Left kidney (tissue), 2 donors: ENCODE data around the gene PRKN. TPM values are rescaled to one million over a fixed set of nuclear protein-coding genes. Genes with fewer than 3 reads are reported as not detected.

ENCODE experiments used
- DNase-seq: peaks from one replicate; pipeline ENCODE4 v3.0.0-alpha.2; 2013
- polyA plus RNA-seq: library from polyadenylated mRNA; unstranded; fragments of 120-200 nt; gene quantifications from one replicate; pipeline ENCODE4 v1.2.1, GENCODE V29; 2013; ENCODE audit not compliant: insufficient read length

Gene PRKN
- polyA plus RNA-seq, 1 donor: 7.7 TPM

- no peak for DNase-seq
Measured at GRCh38 chr6:162119341-162119740, 608.2 kb downstream of the PRKN start.

- DNase-seq: no peak
Measured at GRCh38 chr6:162118706-162119105, 608.9 kb downstream of the PRKN start.

- no peak for DNase-seq
Measured at GRCh38 chr6:162116902-162117525, 610.6 kb downstream of the PRKN start.

DNA sequence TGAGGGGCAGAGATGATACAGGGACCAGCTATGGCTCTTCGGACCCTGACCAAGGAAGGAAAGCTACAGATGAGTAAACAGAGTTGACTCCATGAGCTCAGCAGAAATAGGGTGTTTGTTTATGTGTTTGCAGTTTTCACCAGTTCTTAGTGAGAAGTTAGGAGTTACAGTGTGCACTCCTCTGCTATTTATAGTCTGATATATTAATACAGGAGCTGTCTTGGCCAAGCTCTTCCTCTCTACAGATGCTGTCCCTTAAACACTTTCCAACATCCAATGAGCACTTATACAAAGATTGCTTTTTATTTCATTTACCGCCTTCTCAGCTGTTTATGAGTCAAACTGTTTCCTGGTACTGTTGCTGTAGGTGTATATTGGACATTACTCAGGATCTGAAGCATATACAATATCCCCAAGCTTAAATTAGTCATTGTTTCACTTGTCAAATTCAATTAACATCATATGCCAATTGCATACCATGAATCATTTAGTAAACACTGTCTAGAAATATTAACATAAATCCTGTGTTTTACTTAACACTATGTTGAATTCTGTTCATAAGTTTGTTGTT lies 618.0 kb downstream of the PRKN start:
- DNase-seq: no peak

- no peak for DNase-seq
Measured at GRCh38 chr6:162108041-162108440, 619.5 kb downstream of the PRKN start.

GRCh38 chr6:162100096-162100495 lies 627.5 kb downstream of the PRKN start:
- no peak for DNase-seq

GRCh38 chr6:162099685-162100084 lies 627.9 kb downstream of the PRKN start:
- no peak for DNase-seq

DNA sequence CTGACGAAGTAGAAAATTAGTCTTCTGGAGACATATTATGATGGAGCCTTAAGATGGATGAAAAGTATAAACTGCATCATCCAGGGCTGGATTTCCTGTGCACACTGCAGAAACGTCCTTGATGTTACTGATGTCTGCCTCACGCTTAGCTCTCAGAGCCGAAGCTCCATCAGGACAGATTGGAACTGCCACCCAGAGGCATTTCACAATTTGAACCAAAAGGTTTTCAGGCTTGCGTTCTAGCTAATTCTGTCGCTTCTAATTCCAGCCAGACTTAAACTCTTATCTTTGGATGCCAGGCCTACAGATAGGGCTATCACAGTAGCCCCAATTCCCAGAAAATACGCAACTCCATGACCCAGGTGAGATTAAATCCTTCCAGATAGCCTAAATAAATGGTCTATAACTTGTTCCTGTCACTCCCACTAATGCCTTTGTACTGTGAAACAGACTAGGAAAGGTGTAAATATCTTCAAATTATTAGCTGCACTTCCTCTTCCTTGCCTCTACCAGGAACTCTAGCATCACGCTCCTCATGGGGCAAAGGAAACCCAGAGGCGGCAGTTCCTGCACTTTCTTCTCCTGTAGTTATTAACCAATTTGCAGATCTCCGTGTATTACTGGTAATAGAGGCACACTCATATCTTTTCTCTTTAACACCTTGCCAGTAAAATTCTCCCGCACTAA lies 634.6 kb downstream of the PRKN start:
- no peak for DNase-seq

DNA sequence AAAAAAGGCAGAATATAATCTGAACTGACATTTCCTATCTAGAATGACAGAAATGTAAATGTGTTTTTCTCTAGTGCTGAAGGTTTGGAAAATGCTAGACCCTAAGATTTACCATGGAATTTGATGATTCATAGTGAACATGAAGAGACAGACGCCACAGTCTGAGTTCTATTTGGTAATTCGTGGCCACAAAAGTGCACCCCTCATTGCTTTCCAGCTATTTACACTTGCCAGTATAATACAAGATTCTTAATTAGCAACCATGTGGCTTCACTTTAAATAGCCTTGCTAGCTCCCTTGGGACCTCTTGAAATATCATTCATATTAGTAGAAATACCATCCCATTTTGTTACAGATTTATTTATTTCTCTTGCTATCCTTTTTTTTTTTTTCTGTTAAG lies 636.8 kb downstream of the PRKN start:
- no peak for DNase-seq

DNA sequence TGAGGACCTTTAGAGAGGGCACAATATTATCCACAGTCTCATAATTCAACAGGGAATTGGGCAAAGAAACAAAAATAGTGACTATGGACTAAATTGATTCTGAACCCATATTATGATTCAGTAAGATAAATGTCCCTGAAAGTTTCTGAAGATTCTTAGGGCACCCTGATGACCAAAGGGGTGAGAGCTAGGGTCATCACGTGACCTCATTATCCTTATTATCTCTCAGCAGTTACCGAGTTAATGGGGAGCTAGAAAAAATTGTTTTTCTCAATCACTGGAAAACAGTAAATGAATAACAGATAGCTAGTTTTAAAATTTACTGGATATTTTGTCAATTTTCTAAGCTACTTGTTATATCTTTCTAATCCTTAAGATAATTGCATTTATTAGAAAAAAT lies 639.5 kb downstream of the PRKN start:
- DNase-seq: no peak

DNA sequence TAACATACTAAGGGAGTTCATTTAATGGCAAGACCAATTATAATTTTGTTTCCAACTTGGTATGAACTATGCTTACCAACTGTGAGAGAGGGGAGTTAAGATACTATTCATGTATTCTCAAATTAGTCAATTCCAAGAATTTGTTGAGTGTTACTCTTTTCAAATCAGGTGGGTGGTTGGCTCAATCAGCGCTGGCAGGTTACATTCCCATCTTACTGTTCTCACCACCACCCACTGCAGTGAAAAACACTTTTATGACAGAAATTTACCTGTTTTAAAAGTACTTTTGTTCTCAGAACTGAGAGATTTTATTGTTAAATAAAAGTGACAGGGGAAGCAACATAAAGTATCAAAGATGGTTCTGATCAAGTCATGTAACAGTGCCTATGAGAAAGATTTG lies 642.0 kb downstream of the PRKN start:
- no peak for DNase-seq

DNA sequence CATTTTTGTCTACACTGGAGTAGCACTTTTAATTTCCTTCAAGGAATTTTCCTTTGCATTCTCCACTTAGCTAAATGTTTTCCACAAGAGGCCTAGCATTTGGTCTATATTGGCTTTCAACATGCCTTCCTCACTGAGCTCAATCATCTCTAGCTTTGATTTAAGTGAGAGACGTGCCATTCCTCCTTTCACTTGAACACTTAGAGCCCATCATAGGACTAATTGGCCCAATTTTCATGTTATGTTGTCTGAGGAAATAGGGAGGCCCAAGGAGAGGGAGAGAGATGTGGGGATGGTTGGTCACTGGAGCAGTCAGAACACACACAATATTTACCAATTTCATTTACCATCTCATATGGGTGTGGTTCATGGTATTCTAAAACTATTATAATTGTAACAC lies 645.0 kb downstream of the PRKN start:
- DNase-seq: no peak

GRCh38 chr6:162078667-162079066 lies 648.9 kb downstream of the PRKN start:
- no peak for DNase-seq

DNA sequence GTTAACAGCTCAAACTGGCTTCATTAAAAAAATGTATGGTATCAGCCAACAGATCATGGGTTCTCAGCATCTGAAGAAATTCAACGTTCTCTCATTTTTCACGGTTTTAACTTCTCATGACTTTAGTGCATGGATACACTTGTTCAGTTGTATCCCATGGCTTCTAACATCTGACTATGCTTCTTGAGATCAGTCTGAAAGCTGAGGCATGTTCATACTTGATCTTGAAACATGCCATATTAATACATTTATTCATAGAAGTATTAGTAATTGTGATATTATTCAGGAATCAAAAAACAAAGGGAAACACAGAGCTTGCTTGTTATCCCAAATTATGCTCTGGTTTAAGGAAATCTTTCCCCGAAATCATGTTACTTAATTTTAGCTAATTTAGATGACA lies 649.4 kb downstream of the PRKN start:
- no peak for DNase-seq

GRCh38 chr6:162076816-162077215 lies 650.8 kb downstream of the PRKN start:
- DNase-seq: no peak

DNA sequence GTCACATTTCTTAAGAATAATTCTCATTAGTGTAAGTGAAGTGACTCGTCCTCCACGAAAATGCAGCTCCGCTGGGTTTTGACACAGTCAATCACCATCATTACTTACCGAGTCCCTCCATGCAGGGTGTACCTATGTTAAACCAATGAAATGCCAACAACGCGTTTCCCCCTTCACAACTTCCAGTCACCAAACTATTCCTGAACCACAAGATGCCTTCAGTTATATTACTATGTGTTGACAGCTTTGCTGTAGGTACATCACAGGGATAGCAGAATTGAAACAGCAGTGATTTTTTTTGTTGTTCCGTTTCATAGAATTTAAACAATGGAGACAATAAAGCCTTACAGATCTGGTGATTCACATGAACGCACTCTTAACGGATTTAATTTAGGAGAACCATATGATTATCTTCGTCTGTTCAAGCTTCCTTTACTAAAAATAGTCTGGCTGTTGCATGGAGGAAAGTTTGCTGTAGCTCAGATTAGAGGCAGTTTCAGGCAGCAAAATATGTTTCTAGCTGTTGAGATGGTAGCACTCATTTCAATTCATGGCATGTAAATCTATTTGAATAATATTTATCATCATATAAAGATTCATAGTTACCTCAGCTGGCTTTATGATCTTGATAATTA lies 652.8 kb downstream of the PRKN start:
- no peak for DNase-seq

DNA sequence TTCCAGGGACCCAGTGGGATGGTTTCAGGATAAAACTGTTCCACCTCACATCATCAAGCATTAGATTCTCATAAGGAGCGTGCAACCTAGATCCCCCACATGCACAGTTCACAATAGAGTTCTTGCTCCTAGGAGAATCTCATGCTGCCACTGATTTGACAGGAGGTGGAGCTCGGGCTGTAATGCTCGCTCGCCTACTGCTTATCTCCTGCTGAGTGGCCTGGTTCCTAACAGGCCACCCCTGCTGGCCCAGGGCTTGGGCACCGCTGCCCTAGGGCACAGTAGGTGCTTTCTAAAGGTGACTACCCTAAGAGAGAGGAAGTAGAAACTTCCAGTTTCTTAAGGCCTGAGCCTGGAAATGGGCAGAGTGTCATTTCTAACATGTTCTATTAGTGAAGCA lies 656.9 kb downstream of the PRKN start:
- DNase-seq: no peak

GRCh38 chr6:162069995-162070394 lies 657.6 kb downstream of the PRKN start:
- no peak for DNase-seq

- DNase-seq: no peak
Measured at GRCh38 chr6:162068340-162068739, 659.2 kb downstream of the PRKN start.

GRCh38 chr6:162063666-162064065 lies 663.9 kb downstream of the PRKN start:
- no peak for DNase-seq

DNA sequence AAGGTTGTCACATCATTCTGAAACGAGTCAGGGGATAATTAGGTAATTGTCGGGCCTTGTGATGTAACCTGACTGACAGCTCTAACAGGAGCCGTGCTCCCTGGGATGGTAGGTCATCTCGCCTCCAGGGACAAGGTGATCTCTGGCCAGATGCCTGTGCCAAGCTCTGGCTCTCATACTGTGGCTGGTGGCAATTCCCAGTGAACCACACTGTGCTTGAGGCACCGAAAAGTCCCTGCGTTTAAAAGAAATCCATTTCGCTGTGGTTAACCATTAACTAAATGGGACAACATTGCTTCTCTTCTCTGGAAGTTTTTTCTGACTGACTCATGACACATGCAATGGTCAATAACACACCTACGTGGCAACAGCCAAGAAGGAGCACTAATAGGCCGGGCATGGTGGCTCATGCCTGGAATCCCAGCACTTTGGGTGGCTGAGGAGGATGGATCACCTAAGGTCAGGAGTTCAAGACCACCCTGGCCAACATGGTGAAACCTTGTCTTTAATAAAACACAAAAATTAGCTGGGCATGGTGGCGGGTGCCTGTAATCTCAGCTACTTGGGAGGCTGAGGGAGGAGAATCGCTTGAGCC lies 669.2 kb downstream of the PRKN start:
- DNase-seq: peak; percentile 22

GRCh38 chr6:162056745-162057144 lies 670.8 kb downstream of the PRKN start:
- peak; percentile 15 for DNase-seq

- DNase-seq: no peak
Measured at GRCh38 chr6:162056061-162056460, 671.5 kb downstream of the PRKN start.
